ENCODE measurements around the gene AARS2. TPM values are rescaled to one million over a fixed set of nuclear protein-coding genes. Genes with fewer than 3 reads are reported as not detected.
A peak's percentile ranks its signal among the peaks of the same experiment; 100 is the strongest.

The AARS2 gene
- total and polyA plus RNA-seq, 9 of the 15 experiments (the other 6 are each of a cell fraction or from before 2014, with no cell fraction given), result 0.97 to 34.0 (median 18.3) TPM

- peak; percentile 81 for TF ChIP-seq MGA (IDR thresholded peaks at IDR 0.05)
- no peak for TF ChIP-seq ATF2 (CRISPR knock-in tag; IDR thresholded peaks at IDR 0.05)
- TF ChIP-seq BRCA1 (IDR thresholded peaks at IDR 0.05), result no peak
- no peak for TF ChIP-seq BRCA1 (CRISPR knock-in tag; IDR thresholded peaks at IDR 0.05)
- no peak for TF ChIP-seq TSC22D4 (tag; IDR thresholded peaks at IDR 0.05)
- TF ChIP-seq, protein P1, sequence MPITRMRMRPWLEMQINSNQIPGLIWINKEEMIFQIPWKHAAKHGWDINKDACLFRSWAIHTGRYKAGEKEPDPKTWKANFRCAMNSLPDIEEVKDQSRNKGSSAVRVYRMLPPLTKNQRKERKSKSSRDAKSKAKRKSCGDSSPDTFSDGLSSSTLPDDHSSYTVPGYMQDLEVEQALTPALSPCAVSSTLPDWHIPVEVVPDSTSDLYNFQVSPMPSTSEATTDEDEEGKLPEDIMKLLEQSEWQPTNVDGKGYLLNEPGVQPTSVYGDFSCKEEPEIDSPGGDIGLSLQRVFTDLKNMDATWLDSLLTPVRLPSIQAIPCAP (CRISPR knock-in tag; IDR thresholded peaks at IDR 0.05; ENCODE audit: borderline replicate concordance), result peak; percentile 55; the same call in 1 of the 2 replicates
- peak; percentile 70 to 90 (median 78); a peak in 5 of 6 replicates for TF ChIP-seq CTCF (IDR thresholded peaks at IDR 0.05 in 2 of 3, conservative IDR thresholded peaks at IDR 0.05 in 1 of 3; ENCODE audit: insufficient read depth in 2 of 3, low read depth in 1 of 3, low read length in 3 of 3)
- peak; percentile 73; the same call in 1 of the 2 replicates for TF ChIP-seq CBFB (CRISPR knock-in tag; IDR thresholded peaks at IDR 0.05)
These were observed 56.0 kb downstream of the AARS2 start, which contains the start of gene SLC35B2 (continued) for GRCh38 chr6:44257025-44257752.
